Small intestine (tissue), 7 donors: ENCODE results near the gene CEBPE. TPM values are rescaled to one million over a fixed set of nuclear protein-coding genes. Genes with fewer than 3 reads are reported as not detected.

Experiments
- DNase-seq, 2 donors: peaks; one replicate each; pipeline versions ENCODE4 v3.0.0 to v3.0.0-alpha.2; 2013
- FAIRE-seq: peaks from 2 replicates; lab custom pipeline; 2012; peaks lifted over from hg19 to GRCh38; lab: Jason Lieb, UNC
- H3K27ac ChIP-seq, 3 donors: one replicate each; pipeline ENCODE4 v1.5.1; 2013; ENCODE audit warnings: low read length in 2 of 3, mild to moderate bottlenecking in 2 of 3, control low read depth in 1 of 3, inconsistent platforms in 1 of 3, low read depth in 1 of 3, moderate library complexity in 1 of 3
- H3K27me3 ChIP-seq, 3 donors: one replicate each; pipeline ENCODE4 v1.6.1; 2013; ENCODE audit warnings: low read length in 3 of 3, inconsistent platforms in 1 of 3; ENCODE audit not compliant: control insufficient read depth in 3 of 3, insufficient read depth in 3 of 3
- H3K36me3 ChIP-seq, 3 donors: one replicate each; pipeline ENCODE4 v1.6.1; 2013; ENCODE audit warnings: low read length in 3 of 3, inconsistent platforms in 1 of 3, low read depth in 1 of 3, mild to moderate bottlenecking in 1 of 3, moderate library complexity in 1 of 3; ENCODE audit not compliant: control insufficient read depth in 3 of 3, insufficient read depth in 2 of 3
- H3K4me1 ChIP-seq, 3 donors: one replicate each; pipeline ENCODE4 v1.6.1; 2013; ENCODE audit warnings: low read length in 2 of 3, inconsistent platforms in 1 of 3, low read depth in 1 of 3, mild to moderate bottlenecking in 1 of 3, moderate library complexity in 1 of 3; ENCODE audit not compliant: control insufficient read depth in 3 of 3, insufficient read depth in 2 of 3
- H3K4me3 ChIP-seq, 3 donors: one replicate each; pipeline ENCODE4 v1.5.1; 2013; ENCODE audit warnings: low read length in 3 of 3, control low read depth in 1 of 3, inconsistent platforms in 1 of 3, low read depth in 1 of 3, mild to moderate bottlenecking in 1 of 3, moderate library complexity in 1 of 3
- H3K9me3 ChIP-seq, 2 donors: one replicate each; pipeline ENCODE4 v1.6.1; 2013; ENCODE audit warnings: low read depth in 1 of 2, low read length in 1 of 2; ENCODE audit not compliant: control insufficient read depth in 2 of 2, insufficient read depth in 1 of 2
- WGBS, 3 donors: extraction: QIAGEN DNeasy Blood & Tissue Kit; methylation state at CpG; one replicate each; pipeline ENCODE4 v1.1.7; 2013; 5-methylcytosine and 5-hydroxymethylcytosine counted together
- polyA plus RNA-seq, 4 donors: library from polyadenylated mRNA; stranded (reverse) in 3 of 4; unstranded in 1 of 4; fragments of 200-250 nt in 3 of 4; fragments of 120-200 nt in 1 of 4; gene quantifications; one replicate each; pipeline versions ENCODE4 v1.2.1 to v1.2.3, GENCODE V29; 2013
- donor health status: healthy with polysubstance abuse.
- donor health status: control.
- donor health status: control.
- donor health status: Bipolar disorder and iron deficiency.
- donor health status: healthy.

The CEBPE gene
- polyA plus RNA-seq, 4 donors = 0.13 to 0.81 TPM; not detected in 2

- no peak for DNase-seq
- H3K4me3 ChIP-seq = no peak overlapping the region
- H3K9me3 ChIP-seq = no peaks in the 10 kb centered on the region
- 83 to 86% (median 85%) methylated on average over 12 of the region's 12 CpGs for WGBS, 3 donors
- peaks cover 13 to 24% (median 14%) of the 10 kb centered on the region in 3 donors for H3K36me3 ChIP-seq
- no peak overlapping the region for H3K27ac ChIP-seq
- no peak for FAIRE-seq
- H3K27me3 ChIP-seq = no peaks in the 10 kb centered on the region
- peaks cover 0 to 17% (median 13%) of the 10 kb centered on the region in 3 donors for H3K4me1 ChIP-seq
Measured at GRCh38 chr14:23091294-23092225, 27.5 kb downstream of the CEBPE start.

GRCh38 chr14:23090254-23090636 is 28.8 kb downstream of the CEBPE start:
- DNase-seq (no peak), FAIRE-seq (no peak)
- no peaks in the 10 kb centered on the region for H3K27me3 ChIP-seq
- WGBS, 3 donors = 82 to 92% (median 91%) methylated on average over 4 of the region's 4 CpGs
- no peak overlapping the region for H3K4me3 ChIP-seq
- peaks cover 15 to 25% (median 18%) of the 10 kb centered on the region in 3 donors for H3K36me3 ChIP-seq
- H3K4me1 ChIP-seq = peaks cover 0 to 24% (median 11%) of the 10 kb centered on the region in 3 donors
- H3K27ac ChIP-seq = no peak overlapping the region
- no peaks in the 10 kb centered on the region for H3K9me3 ChIP-seq

GRCh38 chr14:23089498-23090253 is 29.4 kb downstream of the CEBPE start:
- no peak for FAIRE-seq

GRCh38 chr14:23086565-23086964 is 32.5 kb downstream of the CEBPE start:
- Histone ChIP-seq H3K27me3 (no peaks in the 10 kb centered on the region), H3K4me3 (no peak overlapping the region), H3K27ac (peak overlapping the region in 1 of 3 donors; percentile 69), H3K9me3 (no peaks in the 10 kb centered on the region), H3K4me1 (peaks cover 0 to 9% (median 0%) of the 10 kb centered on the region in 3 donors), H3K36me3 (peaks cover 14 to 48% (median 20%) of the 10 kb centered on the region in 3 donors)
- FAIRE-seq = no peak
- no peak for DNase-seq
- WGBS, 3 donors = 83 to 93% (median 92%) methylated on average over 1 of the region's 1 CpG

More at GRCh38 chr14:23089498-23090253, 29.4 kb downstream of the CEBPE start:
- DNase-seq = no peak
- Histone ChIP-seq H3K36me3 (peaks cover 15 to 30% (median 20%) of the 10 kb centered on the region in 3 donors), H3K27ac (no peak overlapping the region), H3K4me1 (peaks cover 0 to 24% (median 11%) of the 10 kb centered on the region in 3 donors), H3K27me3 (no peaks in the 10 kb centered on the region), H3K4me3 (no peak overlapping the region), H3K9me3 (no peaks in the 10 kb centered on the region)
- 92 to 97% (median 93%) methylated on average over 12 of the region's 12 CpGs for WGBS, 3 donors

GRCh38 chr14:23085458-23085857 is 33.6 kb downstream of the CEBPE start:
- DNase-seq (peak; percentile 46 to 47), FAIRE-seq (no peak)
- H3K27ac ChIP-seq = peak overlapping the region in 2 of 3 donors; percentile 10 to 69

GRCh38 chr14:23080474-23080873 is 38.6 kb downstream of the CEBPE start:
- H3K9me3 ChIP-seq = no peaks in the 10 kb centered on the region
- no peak overlapping the region for H3K27ac ChIP-seq
- H3K4me3 ChIP-seq = no peak overlapping the region
- no peak for DNase-seq
- peaks cover 0 to 30% (median 7%) of the 10 kb centered on the region in 3 donors for H3K4me1 ChIP-seq
- no peak for FAIRE-seq
- WGBS, 3 donors = 75 to 82% (median 76%) methylated on average over 1 of the region's 1 CpG
- H3K36me3 ChIP-seq = peaks cover 27 to 56% (median 35%) of the 10 kb centered on the region in 3 donors
- no peaks in the 10 kb centered on the region for H3K27me3 ChIP-seq

More at GRCh38 chr14:23085458-23085857, 33.6 kb downstream of the CEBPE start:
- H3K4me3 ChIP-seq = no peak overlapping the region
- H3K36me3 ChIP-seq = peaks cover 20 to 45% (median 24%) of the 10 kb centered on the region in 3 donors
- H3K27me3 ChIP-seq = no peaks in the 10 kb centered on the region
- H3K4me1 ChIP-seq = peaks cover 0 to 9% (median 0%) of the 10 kb centered on the region in 3 donors
- WGBS, 3 donors = 44 to 64% (median 48%) methylated on average over 3 of the region's 3 CpGs
- H3K9me3 ChIP-seq = no peaks in the 10 kb centered on the region

- H3K27ac ChIP-seq = peak overlapping the region in 2 of 3 donors; percentile 17 to 89
- WGBS, 3 donors = 89 to 94% (median 92%) methylated on average over 2 of the region's 2 CpGs
Measured at GRCh38 chr14:23079716-23080115, 39.3 kb downstream of the CEBPE start.

GRCh38 chr14:23078692-23079116 is 40.4 kb downstream of the CEBPE start:
- FAIRE-seq = no peak
- no peak overlapping the region for H3K4me3 ChIP-seq
- DNase-seq = peak; percentile 58 to 87
- H3K4me1 ChIP-seq = peaks cover 0 to 33% (median 7%) of the 10 kb centered on the region in 3 donors
- no peaks in the 10 kb centered on the region for H3K9me3 ChIP-seq
- H3K27me3 ChIP-seq = no peaks in the 10 kb centered on the region
- 42 to 45% (median 44%) methylated on average over 2 of the region's 2 CpGs for WGBS, 3 donors
- peaks cover 27 to 51% (median 32%) of the 10 kb centered on the region in 3 donors for H3K36me3 ChIP-seq
- H3K27ac ChIP-seq = peak overlapping the region in 2 of 3 donors; percentile 2 to 89

More at GRCh38 chr14:23079716-23080115, 39.3 kb downstream of the CEBPE start:
- Histone ChIP-seq H3K4me1 (peaks cover 0 to 33% (median 7%) of the 10 kb centered on the region in 3 donors), H3K9me3 (no peaks in the 10 kb centered on the region), H3K4me3 (no peak overlapping the region), H3K27me3 (no peaks in the 10 kb centered on the region), H3K36me3 (peaks cover 27 to 52% (median 35%) of the 10 kb centered on the region in 3 donors)
- no peak for DNase-seq
- no peak for FAIRE-seq
